Measurements from ENCODE around the gene PIEZO2.

DNA sequence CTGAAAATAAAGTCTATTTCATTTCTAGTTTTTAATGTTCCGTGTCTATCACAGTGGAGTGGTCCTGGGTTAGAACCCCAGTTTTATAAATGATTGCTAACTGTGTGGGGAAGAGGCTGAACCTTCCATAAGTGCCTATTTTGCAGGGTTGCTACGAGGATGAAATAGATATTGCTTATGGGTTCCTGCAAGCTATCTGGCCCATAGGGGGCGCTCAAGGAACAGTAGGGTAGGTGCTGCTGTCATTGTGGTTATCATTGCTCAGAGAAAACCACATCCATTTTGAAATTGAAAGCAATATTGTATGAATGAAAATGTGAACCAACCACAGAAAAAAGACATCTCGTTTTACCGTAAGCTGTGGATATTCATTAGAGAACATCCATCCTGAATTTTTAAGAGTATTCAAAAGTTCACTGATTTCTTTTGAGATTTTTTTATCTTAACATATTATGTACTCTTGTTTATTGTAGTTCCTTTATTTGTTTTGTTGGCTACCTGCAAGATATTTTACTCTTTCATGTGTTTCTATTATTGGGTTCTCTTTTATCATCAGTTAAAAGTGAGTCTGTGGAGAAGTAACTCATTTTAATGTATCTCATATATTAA, 362.0 kb downstream of the PIEZO2 start:
- TF ChIP-seq ZNF274 (IDR thresholded peaks at IDR 0.05; ENCODE audit: low read depth, low read length) (no peak), YY1 (IDR thresholded peaks at IDR 0.05; ENCODE audit: insufficient read depth, insufficient read length) (no peak)

Data from NT2/D1 (cell line).